Measurements from ENCODE around the gene LIMD2. TPM values are rescaled to one million over a fixed set of nuclear protein-coding genes. Genes with fewer than 3 reads are reported as not detected.

Gene LIMD2
- total RNA-seq, 1 experiment from 2014 or later: 119 TPM

DNA sequence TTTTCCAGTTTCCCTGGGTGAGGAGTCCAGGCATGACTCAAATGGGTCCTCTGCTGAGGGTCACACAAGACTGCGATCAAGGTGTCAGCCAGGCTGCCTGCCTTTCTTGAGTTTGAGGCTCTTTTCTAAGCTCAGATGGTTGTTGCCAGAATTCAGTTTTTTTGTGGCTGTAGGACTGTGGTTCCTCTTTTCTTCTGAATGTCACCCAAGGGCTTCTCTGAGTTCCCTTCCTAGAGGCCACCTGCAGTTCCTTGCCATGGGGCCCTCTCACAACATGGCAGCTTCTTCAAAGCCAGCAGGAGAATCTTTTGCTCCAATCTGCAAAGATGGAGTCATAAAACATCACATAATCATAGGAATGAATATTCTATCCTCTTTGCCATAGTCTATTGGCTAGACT is 17.5 kb downstream of the LIMD2 start:
- CTCF ChIA-PET: no interaction called here
- POLR2A ChIA-PET (ENCODE audit: low non-redundant PET): no interaction called here

GRCh38 chr17:63681530-63681929 is 18.4 kb downstream of the LIMD2 start:
- intact Hi-C loops (cut with micrococcal nuclease; ENCODE audit: unreplicated experiment): no loop called here
- no peak overlapping the region for H3K27ac ChIP-seq (ENCODE audit: low read depth, low read length, poor library complexity, severe bottlenecking)
- no peaks in the 10 kb centered on the region for H3K9me3 ChIP-seq (ENCODE audit: low read depth, low read length, poor library complexity, severe bottlenecking)
- no peak for DNase-seq (ENCODE audit: low spot score)
- ChIA-PET POLR2A (ENCODE audit: low non-redundant PET) (no interaction called here), CTCF (no interaction called here)
- H3K36me3 ChIP-seq (ENCODE audit: insufficient read depth, low read length, poor library complexity, severe bottlenecking): no peaks in the 10 kb centered on the region
- BruUV-seq (replicated peaks): no TSS peak
- peaks cover 23% of the 10 kb centered on the region for H3K4me1 ChIP-seq (ENCODE audit: insufficient read depth, low read length, poor library complexity, severe bottlenecking)
- no peak overlapping the region for H3K4me3 ChIP-seq (ENCODE audit: low read depth, low read length, poor library complexity, severe bottlenecking)
- TF ChIP-seq EZH2 (IDR thresholded peaks at IDR 0.05; ENCODE audit: borderline replicate concordance, low read depth, low read length, poor library complexity, severe bottlenecking) (no peak), CTCF (conservative IDR thresholded peaks at IDR 0.05; ENCODE audit: low read depth, low read length) (no peak)
- H3K27me3 ChIP-seq (replicated peaks; ENCODE audit: insufficient read depth, low read depth, low read length, poor library complexity): no peaks in the 10 kb centered on the region

More for the DNA sequence above, 17.5 kb downstream of the LIMD2 start:
- Histone ChIP-seq H3K9me3 (ENCODE audit: low read depth, low read length, poor library complexity, severe bottlenecking) (no peaks in the 10 kb centered on the region), H3K36me3 (ENCODE audit: insufficient read depth, low read length, poor library complexity, severe bottlenecking) (no peaks in the 10 kb centered on the region), H3K4me1 (ENCODE audit: insufficient read depth, low read length, poor library complexity, severe bottlenecking) (peaks cover 14% of the 10 kb centered on the region), H3K27ac (ENCODE audit: low read depth, low read length, poor library complexity, severe bottlenecking) (no peak overlapping the region), H3K4me3 (ENCODE audit: low read depth, low read length, poor library complexity, severe bottlenecking) (no peak overlapping the region), H3K27me3 (replicated peaks; ENCODE audit: insufficient read depth, low read depth, low read length, poor library complexity) (no peaks in the 10 kb centered on the region)
- BruUV-seq (replicated peaks): no TSS peak
- intact Hi-C loops (cut with micrococcal nuclease; ENCODE audit: unreplicated experiment): no loop called here
- TF ChIP-seq EZH2 (IDR thresholded peaks at IDR 0.05; ENCODE audit: borderline replicate concordance, low read depth, low read length, poor library complexity, severe bottlenecking) (no peak), CTCF (conservative IDR thresholded peaks at IDR 0.05; ENCODE audit: low read depth, low read length) (no peak)
- no peak for DNase-seq (ENCODE audit: low spot score)

DNA sequence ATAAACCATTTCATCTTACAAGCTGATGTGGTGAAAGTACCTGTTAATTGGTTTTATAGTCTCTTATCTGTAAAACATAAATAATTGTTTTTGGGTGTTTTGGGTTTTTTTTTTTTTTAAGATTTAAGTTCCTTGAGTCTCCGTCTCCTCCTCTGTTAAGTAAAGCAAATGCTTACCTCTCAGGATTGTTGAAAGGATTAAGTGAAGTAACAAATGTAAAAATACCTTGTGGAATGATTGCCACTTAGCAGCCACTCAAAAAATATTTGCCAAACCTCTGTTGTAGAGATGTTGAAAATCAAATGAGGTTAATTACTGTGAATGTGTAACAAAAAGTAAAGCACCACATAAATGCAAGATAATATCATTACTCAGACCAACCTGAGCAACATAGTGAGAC is 19.2 kb downstream of the LIMD2 start:
- H3K27ac ChIP-seq (ENCODE audit: low read depth, low read length, poor library complexity, severe bottlenecking): no peak overlapping the region
- DNase-seq (ENCODE audit: low spot score): no peak
- CTCF ChIA-PET: no interaction called here
- no peaks in the 10 kb centered on the region for H3K27me3 ChIP-seq (replicated peaks; ENCODE audit: insufficient read depth, low read depth, low read length, poor library complexity)
- intact Hi-C loops (cut with micrococcal nuclease; ENCODE audit: unreplicated experiment): no loop called here
- no TSS peak for BruUV-seq (replicated peaks)
- H3K4me1 ChIP-seq (ENCODE audit: insufficient read depth, low read length, poor library complexity, severe bottlenecking): peaks cover 31% of the 10 kb centered on the region
- H3K9me3 ChIP-seq (ENCODE audit: low read depth, low read length, poor library complexity, severe bottlenecking): no peaks in the 10 kb centered on the region
- TF ChIP-seq EZH2 (IDR thresholded peaks at IDR 0.05; ENCODE audit: borderline replicate concordance, low read depth, low read length, poor library complexity, severe bottlenecking) (no peak), CTCF (conservative IDR thresholded peaks at IDR 0.05; ENCODE audit: low read depth, low read length) (no peak)
- no peaks in the 10 kb centered on the region for H3K36me3 ChIP-seq (ENCODE audit: insufficient read depth, low read length, poor library complexity, severe bottlenecking)
- POLR2A ChIA-PET (ENCODE audit: low non-redundant PET): no interaction called here
- no peak overlapping the region for H3K4me3 ChIP-seq (ENCODE audit: low read depth, low read length, poor library complexity, severe bottlenecking)

Measured in A673 (cell line).